ENCODE measurements around the gene TMEM203. TPM values are rescaled to one million over a fixed set of nuclear protein-coding genes. Genes with fewer than 3 reads are reported as not detected.

Gene TMEM203
- total and polyA plus RNA-seq, 2 of the 13 experiments (the other 11 are each of a cell fraction or from before 2014, with no cell fraction given): 23.4 to 36.7 TPM

DNA sequence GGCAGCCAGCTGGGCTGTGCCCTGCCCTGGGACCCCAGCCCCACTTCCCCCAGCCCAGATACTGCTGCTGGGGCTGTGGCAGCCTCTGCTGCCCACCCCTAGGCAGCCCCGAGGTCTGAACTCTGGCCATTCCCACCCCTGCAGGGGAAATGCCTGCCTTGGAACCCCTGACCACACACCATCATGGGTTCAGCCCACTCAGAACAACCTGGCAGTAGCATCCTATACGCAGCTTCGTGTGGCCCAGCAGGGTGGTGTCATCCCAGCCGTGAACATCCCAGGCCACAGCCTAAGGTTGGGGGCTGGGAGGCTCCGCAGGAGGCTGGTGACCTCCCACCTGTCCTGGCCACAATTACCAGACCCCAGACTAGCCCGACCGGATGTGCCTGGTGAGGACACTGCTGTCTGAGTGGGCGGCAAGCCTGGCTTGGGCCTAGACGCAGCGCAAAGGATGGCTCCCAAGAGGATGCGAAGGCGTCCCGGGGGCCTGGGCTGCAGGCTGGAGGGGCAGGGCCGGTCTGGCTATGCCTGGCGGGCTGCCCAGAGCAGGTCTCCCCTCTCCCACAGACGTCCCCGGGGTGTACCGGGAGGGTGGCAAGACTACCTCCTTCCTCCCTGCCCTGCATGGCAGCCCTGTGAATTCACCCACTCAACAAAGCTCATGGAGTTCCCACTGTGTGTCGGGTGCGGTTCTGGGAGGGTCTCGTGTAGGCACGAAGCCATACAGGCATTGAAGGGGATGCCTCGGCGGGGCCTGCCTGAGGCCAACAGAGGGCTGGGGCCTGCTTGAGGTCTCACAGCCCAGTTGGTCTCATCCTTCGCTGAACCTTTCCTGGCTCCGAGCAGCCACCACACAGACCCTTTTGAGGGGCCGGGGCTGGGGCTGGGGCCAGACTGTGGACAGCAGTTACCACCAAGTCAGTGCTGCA, 23.8 kb upstream of the TMEM203 start (continued):
- peak; percentile 64 for TF ChIP-seq ZNF687 (CRISPR knock-in tag; IDR thresholded peaks at IDR 0.05)
- TF ChIP-seq, protein P1, sequence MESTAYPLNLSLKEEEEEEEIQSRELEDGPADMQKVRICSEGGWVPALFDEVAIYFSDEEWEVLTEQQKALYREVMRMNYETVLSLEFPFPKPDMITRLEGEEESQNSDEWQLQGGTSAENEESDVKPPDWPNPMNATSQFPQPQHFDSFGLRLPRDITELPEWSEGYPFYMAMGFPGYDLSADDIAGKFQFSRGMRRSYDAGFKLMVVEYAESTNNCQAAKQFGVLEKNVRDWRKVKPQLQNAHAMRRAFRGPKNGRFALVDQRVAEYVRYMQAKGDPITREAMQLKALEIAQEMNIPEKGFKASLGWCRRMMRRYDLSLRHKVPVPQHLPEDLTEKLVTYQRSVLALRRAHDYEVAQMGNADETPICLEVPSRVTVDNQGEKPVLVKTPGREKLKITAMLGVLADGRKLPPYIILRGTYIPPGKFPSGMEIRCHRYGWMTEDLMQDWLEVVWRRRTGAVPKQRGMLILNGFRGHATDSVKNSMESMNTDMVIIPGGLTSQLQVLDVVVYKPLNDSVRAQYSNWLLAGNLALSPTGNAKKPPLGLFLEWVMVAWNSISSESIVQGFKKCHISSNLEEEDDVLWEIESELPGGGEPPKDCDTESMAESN (CRISPR knock-in tag; conservative IDR thresholded peaks at IDR 0.05): no peak
- TF ChIP-seq GPN1 (CRISPR knock-in tag; IDR thresholded peaks at IDR 0.05; ENCODE audit: borderline replicate concordance): no peak
- no peak for TF ChIP-seq HNF4G (IDR thresholded peaks at IDR 0.05; ENCODE audit: borderline replicate concordance, low read depth, low read length)
- no peak for TF ChIP-seq HNF4G (CRISPR knock-in tag; IDR thresholded peaks at IDR 0.05; ENCODE audit: borderline replicate concordance, low read depth)
- TF ChIP-seq ZNF318 (CRISPR knock-in tag; IDR thresholded peaks at IDR 0.05): no peak
- TF ChIP-seq SYNCRIP (IDR thresholded peaks at IDR 0.05; ENCODE audit: insufficient read depth, low read depth, low read length): no peak
- no peak for TF ChIP-seq SRSF1 (optimal IDR thresholded peaks at IDR 0.05; ENCODE audit: low read depth, low read length)
- TF ChIP-seq PHF5A (CRISPR knock-in tag; IDR thresholded peaks at IDR 0.05; ENCODE audit: low read depth, unreplicated experiment): no peak
- TF ChIP-seq, protein P2, sequence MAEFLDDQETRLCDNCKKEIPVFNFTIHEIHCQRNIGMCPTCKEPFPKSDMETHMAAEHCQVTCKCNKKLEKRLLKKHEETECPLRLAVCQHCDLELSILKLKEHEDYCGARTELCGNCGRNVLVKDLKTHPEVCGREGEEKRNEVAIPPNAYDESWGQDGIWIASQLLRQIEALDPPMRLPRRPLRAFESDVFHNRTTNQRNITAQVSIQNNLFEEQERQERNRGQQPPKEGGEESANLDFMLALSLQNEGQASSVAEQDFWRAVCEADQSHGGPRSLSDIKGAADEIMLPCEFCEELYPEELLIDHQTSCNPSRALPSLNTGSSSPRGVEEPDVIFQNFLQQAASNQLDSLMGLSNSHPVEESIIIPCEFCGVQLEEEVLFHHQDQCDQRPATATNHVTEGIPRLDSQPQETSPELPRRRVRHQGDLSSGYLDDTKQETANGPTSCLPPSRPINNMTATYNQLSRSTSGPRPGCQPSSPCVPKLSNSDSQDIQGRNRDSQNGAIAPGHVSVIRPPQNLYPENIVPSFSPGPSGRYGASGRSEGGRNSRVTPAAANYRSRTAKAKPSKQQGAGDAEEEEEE (CRISPR knock-in tag; IDR thresholded peaks at IDR 0.05; ENCODE audit: borderline replicate concordance): no peak
- TF ChIP-seq HIVEP1 (CRISPR knock-in tag; IDR thresholded peaks at IDR 0.05): peak; percentile 52; the same call in 1 of the 2 replicates
